CD4-positive, alpha-beta T cell treated with Interleukin-2 at 100 ng/mL for 4 hours (primary cell): ENCODE results near the gene CELF5.

Experiments
- DNase-seq: peaks from one replicate; pipeline ENCODE4 v3.0.0-alpha.2; 2020; ENCODE audit warnings: low spot score

The CELF5 gene

DNA sequence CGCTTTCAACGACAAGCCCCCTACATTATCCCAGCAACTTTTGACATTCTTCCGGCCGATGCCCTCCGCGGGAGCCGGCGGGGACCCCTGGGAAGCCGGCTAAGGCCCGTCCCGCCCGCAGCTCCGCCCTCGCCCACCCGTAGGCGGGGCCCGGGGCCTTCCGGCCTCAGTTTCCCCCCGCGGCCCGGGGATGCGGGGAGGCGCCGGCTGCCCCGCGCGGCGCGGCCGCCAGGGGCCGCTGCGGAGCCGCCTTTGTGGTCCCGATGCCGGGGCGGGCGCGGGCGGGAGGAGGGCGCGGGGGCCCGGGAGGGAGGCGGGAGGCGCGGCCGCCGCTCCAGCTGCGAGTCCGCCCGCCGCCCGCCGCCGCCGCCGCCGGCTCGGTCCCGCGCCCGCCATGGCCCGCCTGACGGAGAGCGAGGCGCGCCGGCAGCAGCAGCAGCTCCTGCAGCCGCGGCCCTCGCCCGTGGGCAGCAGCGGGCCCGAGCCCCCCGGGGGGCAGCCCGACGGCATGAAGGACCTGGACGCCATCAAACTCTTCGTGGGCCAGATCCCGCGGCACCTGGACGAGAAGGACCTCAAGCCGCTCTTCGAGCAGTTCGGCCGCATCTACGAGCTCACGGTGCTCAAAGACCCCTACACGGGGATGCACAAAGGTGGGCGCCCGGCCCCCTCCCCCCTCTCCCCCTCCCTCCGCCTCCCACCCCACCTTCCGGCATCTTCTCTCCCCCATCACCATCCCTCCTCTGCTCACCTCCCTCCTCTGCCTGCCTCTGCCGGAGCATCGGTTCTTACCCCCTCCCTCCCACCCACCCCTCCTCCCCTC, at the start of gene CELF5:
CELF5 (plus strand) TSS at position 316 of the 823 bp plus-strand sequence; CDS start at position 395, 79 bp downstream.
- DNase-seq: peak; percentile 41

- peak; percentile 58 for DNase-seq
Measured at GRCh38 chr19:3175781-3176714, 48.4 kb upstream of the CELF5 start.

DNA sequence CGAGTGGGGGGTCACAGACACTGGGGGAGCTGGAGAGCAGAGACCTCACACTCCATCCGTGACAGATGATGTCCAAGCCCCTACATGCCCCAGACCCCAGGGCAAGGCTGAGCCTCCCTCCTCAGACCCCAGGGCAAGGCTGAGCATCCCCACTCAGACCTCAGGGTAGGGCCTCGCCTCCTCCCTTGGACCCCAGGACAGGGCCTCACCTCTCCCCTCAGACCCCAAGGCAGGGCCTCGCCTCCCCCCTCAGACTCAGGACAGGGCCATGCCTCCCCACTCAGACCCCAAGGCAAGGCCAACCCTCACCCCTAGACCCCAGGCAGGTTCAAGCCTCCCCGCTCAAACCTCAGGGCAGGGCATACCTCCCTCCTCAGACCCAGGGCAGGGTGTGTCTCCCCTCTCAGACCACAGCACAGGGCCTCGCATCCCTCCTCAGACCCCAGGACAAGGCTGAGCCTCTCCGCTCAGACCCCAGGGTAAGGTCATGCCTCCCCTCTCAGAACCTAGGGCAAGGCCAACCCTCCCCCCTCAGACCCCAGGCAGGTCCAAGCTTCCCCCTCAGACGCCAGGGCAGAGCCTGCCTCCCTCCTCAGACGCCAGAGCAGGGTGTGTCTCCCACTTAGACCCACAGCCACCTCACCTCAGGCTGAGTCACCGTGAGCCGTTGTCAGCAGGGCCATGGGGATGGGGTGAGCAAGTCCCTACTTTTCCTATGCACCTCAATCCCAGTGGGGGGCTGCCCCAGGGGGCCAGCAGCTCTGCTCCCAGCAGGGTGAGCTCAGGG, 47.6 kb upstream of the CELF5 start:
- peak; percentile 88 for DNase-seq

- DNase-seq: peak; percentile 82
Measured at GRCh38 chr19:3178377-3178972, 46.0 kb upstream of the CELF5 start, which contains the start of gene S1PR4. TSS of gene S1PR4 (plus strand) at chr19:3178769. CDS start at chr19:3178793, 24 bp downstream.

- DNase-seq: no peak
Measured at GRCh38 chr19:3178973-3179738, 45.3 kb upstream of the CELF5 start.

GRCh38 chr19:3179739-3180293, 44.6 kb upstream of the CELF5 start:
- no peak for DNase-seq

- no peak for DNase-seq
Measured at GRCh38 chr19:3183721-3184641, 40.5 kb upstream of the CELF5 start.

- DNase-seq: no peak
Measured at GRCh38 chr19:3184847-3185460, 39.5 kb upstream of the CELF5 start.

- DNase-seq: peak; percentile 95
Measured at GRCh38 chr19:3185461-3186159, 38.9 kb upstream of the CELF5 start, which contains the start of gene NCLN. TSS of gene NCLN (plus strand) at chr19:3185930. CDS start at chr19:3186031, 101 bp downstream.

DNA sequence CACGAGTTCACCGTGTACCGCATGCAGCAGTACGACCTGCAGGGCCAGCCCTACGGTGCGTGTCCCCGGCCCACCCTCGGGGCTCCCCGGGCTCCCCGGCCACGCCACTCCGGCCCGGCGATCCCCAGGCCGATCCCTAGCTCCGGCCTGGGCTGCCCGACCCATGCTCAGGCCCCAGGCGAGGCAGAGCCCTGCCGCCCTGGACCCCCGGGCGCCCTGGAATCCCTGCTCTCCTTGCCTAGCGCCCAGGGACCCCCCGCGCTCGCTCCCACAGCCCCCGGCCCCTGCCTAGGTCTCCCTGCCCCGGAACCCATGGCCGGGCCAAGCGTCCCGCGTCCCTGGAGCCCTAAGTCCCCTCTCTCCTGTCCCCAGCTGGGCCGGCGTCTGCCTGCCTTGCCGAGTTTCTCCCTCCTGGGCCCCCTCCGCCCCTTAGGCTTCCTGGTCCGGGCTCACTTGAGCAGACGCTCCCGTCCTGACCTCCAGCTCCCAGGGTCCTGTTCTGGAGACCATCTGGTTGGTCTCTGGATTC, 38.2 kb upstream of the CELF5 start:
- DNase-seq: no peak

GRCh38 chr19:3186891-3187661, 37.4 kb upstream of the CELF5 start:
- DNase-seq: no peak

DNA sequence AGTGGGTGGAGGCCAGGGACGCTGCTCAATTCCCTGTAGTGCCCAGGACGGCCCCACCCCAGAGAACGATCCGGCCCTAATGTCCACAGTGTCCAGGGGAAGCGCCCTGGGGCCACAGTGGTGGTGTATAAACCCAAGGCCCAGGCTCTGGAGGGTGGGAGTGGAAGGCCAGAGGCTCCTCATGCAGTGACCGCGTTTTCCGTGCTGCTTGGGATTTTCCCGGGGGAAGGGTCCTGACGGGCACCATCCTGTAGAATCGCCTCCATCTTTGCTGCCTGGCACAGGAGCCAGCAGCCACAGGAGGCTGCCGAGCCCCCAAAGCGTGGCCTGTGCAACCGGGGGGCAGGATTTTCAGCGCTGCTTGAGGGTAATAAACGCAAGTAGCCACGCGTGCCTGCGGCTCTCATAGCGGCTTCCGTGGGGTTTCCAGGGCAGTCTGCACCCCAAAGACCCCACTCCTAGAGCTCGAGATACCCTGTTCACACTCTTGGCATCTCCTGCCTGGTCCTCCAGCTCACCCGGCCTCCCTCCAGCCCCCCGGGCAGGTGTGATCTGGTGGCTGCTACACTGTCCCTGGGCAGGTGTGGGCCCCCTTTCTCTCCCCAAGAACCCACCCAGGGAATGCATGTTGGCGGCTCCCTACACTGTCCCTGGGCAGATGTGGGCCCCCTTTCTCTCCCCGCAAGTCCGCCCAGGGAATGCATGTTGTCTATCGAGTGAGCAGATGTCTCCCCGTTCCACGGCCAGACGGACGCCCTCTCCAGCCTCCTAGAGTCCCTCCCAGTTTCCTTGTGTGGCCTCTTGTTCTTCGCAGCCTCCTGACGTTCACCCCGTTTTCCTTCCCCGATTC, 36.6 kb upstream of the CELF5 start:
- DNase-seq: no peak

DNA sequence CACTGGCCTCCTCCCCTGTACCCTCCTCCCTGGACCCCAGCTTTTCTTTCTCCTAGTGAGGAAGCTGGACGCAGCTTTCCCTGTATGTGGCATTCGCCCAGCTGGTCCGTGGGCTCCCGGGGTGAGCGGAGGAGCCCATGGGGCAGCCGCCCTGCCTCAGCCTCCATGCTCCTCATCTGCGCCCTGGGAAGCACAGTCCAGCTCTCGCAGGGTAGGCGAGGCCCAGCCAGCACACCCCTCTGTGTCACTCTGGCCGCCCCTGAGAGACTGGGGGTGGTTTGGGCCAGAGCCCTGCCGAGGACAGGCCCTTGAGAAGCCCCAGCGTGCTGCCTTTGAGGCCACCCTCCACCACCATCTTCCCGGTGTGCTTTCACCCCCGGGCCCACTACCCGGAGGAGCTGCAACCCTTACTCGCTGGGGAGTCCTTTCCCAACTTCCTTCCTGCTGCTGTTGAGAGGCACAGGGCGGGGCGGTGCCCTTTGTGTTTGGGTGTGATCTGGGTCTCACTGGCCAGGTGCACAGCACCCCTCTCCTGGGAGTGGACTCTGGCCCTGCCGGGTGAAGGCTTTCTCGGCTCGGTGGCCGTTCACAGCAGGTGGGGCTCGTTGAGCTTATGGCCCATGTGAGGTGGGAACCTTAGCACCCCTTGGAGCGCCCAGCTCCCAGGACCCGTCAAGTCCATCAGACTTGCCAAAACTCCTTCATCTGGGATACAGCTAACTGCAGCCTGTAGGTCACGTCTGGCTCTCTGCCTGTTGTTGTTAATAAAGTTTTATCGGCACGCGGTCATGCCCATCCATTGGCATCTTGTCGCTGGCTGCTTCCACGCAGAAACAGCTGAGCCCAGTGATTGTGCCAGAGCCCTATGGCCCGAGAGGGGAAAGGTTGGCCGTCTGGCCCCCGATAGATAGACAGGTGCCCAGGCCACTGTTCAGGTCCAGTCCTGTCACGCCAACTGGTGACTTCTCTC, 35.5 kb upstream of the CELF5 start:
- DNase-seq: no peak

- no peak for DNase-seq
Measured at GRCh38 chr19:3189702-3190469, 34.6 kb upstream of the CELF5 start.
